ENCODE data around the gene ZDHHC6.

The ZDHHC6 gene, protein sequence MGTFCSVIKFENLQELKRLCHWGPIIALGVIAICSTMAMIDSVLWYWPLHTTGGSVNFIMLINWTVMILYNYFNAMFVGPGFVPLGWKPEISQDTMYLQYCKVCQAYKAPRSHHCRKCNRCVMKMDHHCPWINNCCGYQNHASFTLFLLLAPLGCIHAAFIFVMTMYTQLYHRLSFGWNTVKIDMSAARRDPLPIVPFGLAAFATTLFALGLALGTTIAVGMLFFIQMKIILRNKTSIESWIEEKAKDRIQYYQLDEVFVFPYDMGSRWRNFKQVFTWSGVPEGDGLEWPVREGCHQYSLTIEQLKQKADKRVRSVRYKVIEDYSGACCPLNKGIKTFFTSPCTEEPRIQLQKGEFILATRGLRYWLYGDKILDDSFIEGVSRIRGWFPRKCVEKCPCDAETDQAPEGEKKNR

DNA sequence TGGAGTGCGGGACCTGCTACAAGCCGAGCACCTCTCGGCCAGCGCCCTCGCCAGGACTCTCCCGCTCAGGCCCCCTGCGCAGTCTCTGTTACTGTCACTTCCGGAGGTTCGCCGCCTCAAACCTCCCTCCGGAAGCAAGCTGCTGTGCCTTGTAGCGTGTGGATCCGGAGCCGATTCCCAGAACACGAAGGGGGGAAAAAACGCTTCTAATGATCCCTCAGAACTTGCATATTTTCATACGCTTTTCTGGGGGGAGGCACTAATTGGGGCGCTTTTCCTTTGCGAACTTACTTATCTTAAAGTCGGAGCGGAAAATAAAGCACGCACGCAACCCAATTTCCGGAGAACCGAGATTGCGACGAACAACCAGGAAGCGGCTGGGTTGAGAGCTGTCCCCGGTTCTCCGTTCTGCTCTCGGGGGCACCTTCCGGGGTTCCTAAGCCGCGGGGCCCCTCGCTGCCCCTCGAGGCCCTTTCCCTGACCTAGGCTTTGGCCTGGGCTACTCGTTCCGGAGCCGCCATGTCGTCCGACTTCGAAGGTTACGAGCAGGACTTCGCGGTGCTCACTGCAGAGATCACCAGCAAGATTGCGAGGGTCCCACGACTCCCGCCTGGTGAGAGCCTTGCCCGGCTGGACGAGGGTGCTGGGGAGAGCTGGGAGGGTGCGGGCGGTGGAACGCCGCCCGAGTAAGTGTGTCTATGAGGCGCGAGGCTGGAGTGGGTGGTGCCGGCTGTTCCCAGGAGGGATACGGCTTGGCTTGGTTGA is at the start of gene ZDHHC6, which contains the start of gene VTI1A:
TSS of gene ZDHHC6 (minus strand) at position 60 of the 765 bp plus-strand sequence. CDS start 1,478 bp downstream, outside the sequence.
TSS of gene VTI1A (plus strand) at position 361 of the 765 bp plus-strand sequence. CDS start at position 520, 159 bp downstream.
- peak; percentile 80 for DNase-seq (ENCODE audit: low spot score)
- in situ Hi-C loops (cut with MboI; ENCODE audit: low pct_unique_long_range_greater_than_20kb, low sequenced_read_pairs, unreplicated experiment) = loop anchor here (25.0 kb wide), 1 partner anchor 260 kb away; the partner anchor contains the start of gene GPAM
- TF ChIP-seq, protein P1, sequence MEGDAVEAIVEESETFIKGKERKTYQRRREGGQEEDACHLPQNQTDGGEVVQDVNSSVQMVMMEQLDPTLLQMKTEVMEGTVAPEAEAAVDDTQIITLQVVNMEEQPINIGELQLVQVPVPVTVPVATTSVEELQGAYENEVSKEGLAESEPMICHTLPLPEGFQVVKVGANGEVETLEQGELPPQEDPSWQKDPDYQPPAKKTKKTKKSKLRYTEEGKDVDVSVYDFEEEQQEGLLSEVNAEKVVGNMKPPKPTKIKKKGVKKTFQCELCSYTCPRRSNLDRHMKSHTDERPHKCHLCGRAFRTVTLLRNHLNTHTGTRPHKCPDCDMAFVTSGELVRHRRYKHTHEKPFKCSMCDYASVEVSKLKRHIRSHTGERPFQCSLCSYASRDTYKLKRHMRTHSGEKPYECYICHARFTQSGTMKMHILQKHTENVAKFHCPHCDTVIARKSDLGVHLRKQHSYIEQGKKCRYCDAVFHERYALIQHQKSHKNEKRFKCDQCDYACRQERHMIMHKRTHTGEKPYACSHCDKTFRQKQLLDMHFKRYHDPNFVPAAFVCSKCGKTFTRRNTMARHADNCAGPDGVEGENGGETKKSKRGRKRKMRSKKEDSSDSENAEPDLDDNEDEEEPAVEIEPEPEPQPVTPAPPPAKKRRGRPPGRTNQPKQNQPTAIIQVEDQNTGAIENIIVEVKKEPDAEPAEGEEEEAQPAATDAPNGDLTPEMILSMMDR (IDR thresholded peaks at IDR 0.05; ENCODE audit: extremely low read depth, insufficient read depth, missing control alignments) = peak; percentile 27

GRCh38 chr10:112492736-112493135 is 46.0 kb upstream of the ZDHHC6 start:
- in situ Hi-C loops (cut with MboI; ENCODE audit: low pct_unique_long_range_greater_than_20kb, low sequenced_read_pairs, unreplicated experiment) = no loop called here
- DNase-seq (ENCODE audit: low spot score) = no peak
- TF ChIP-seq, protein P1 (IDR thresholded peaks at IDR 0.05; ENCODE audit: extremely low read depth, insufficient read depth, missing control alignments) = no peak

DNA sequence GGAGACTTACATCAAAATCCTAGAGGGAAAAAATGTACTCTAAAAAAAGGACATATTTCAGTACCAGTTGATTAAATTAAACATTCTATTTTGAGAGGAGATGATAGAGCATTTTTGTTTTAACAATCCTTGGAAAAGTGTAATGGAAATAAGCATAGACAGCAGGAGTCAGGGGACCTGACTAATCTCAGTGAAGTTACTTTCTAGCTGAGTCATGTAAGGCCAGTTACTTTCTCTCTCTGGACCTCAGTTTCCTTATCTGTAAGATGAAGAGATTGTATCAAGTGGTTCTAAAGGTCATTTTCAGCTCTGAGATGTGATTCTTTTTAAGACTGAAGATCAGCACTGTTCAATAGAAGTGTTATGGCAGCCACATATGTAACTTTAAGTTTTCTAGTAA is 44.4 kb upstream of the ZDHHC6 start:
- TF ChIP-seq, protein P1 (IDR thresholded peaks at IDR 0.05; ENCODE audit: extremely low read depth, insufficient read depth, missing control alignments) = no peak
- in situ Hi-C loops (cut with MboI; ENCODE audit: low pct_unique_long_range_greater_than_20kb, low sequenced_read_pairs, unreplicated experiment) = no loop called here
- DNase-seq (ENCODE audit: low spot score) = no peak

DNA sequence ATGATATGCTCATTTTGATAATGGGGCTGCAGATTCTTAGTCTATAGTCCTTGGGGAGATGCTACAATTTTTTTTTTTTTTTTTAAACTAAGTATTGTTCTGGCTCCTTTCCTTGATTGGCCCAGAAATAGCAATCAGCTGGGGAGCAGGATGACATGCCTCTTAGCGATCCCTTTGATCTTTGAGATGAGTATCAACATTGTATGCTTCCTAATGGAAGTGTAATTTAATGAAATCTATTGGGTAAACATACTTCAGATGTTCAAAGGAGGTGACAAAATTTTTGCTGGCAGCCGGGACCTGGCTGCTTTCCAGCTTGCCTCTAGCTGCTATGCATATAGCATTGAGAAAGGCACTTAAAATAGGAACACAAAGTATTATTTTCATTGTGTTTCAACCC is 43.8 kb upstream of the ZDHHC6 start:
- in situ Hi-C loops (cut with MboI; ENCODE audit: low pct_unique_long_range_greater_than_20kb, low sequenced_read_pairs, unreplicated experiment) = no loop called here
- TF ChIP-seq, protein P1 (IDR thresholded peaks at IDR 0.05; ENCODE audit: extremely low read depth, insufficient read depth, missing control alignments) = no peak
- DNase-seq (ENCODE audit: low spot score) = no peak

GRCh38 chr10:112487964-112488363 is 41.2 kb upstream of the ZDHHC6 start:
- DNase-seq (ENCODE audit: low spot score) = no peak
- in situ Hi-C loops (cut with MboI; ENCODE audit: low pct_unique_long_range_greater_than_20kb, low sequenced_read_pairs, unreplicated experiment) = no loop called here
- TF ChIP-seq, protein P1 (IDR thresholded peaks at IDR 0.05; ENCODE audit: extremely low read depth, insufficient read depth, missing control alignments) = no peak

GRCh38 chr10:112484399-112484798 is 37.7 kb upstream of the ZDHHC6 start:
- DNase-seq (ENCODE audit: low spot score) = no peak
- in situ Hi-C loops (cut with MboI; ENCODE audit: low pct_unique_long_range_greater_than_20kb, low sequenced_read_pairs, unreplicated experiment) = no loop called here
- TF ChIP-seq, protein P1 (IDR thresholded peaks at IDR 0.05; ENCODE audit: extremely low read depth, insufficient read depth, missing control alignments) = no peak
